ENCODE measurements around the gene NCOA3. TPM values are rescaled to one million over a fixed set of nuclear protein-coding genes. Genes with fewer than 3 reads are reported as not detected.
A peak's percentile ranks its signal among the peaks of the same experiment; 100 is the strongest.
"Not testable (repeated sequence)": the region's sequence is repeated elsewhere in the genome, so short reads cannot be mapped to it uniquely, and the experiment has no call there.

Gene NCOA3
- total RNA-seq, 1 experiment from 2014 or later: 13.7 TPM

- no peak for DNase-seq (ENCODE audit: low read depth)
These were observed 60.2 kb downstream of the NCOA3 start for GRCh38 chr20:47561603-47562583.

- no peak for DNase-seq (ENCODE audit: low read depth)
These were observed 64.6 kb downstream of the NCOA3 start for GRCh38 chr20:47566269-47566668.

GRCh38 chr20:47568019-47568418 lies 66.3 kb downstream of the NCOA3 start:
- peak; percentile 85 for DNase-seq (ENCODE audit: low read depth)

GRCh38 chr20:47568837-47569410 lies 67.2 kb downstream of the NCOA3 start:
- DNase-seq (ENCODE audit: low read depth): no peak

GRCh38 chr20:47571426-47571825 lies 69.7 kb downstream of the NCOA3 start:
- DNase-seq (ENCODE audit: low read depth): no peak

GRCh38 chr20:47572105-47572729 lies 70.5 kb downstream of the NCOA3 start:
- DNase-seq (ENCODE audit: low read depth): no peak

- DNase-seq (ENCODE audit: low read depth): no peak
These were observed 71.9 kb downstream of the NCOA3 start for GRCh38 chr20:47573559-47573958.

- DNase-seq (ENCODE audit: low read depth): no peak
These were observed 73.1 kb downstream of the NCOA3 start for GRCh38 chr20:47574616-47575364.

GRCh38 chr20:47576516-47577033 lies 74.9 kb downstream of the NCOA3 start:
- DNase-seq (ENCODE audit: low read depth): peak; percentile 80

GRCh38 chr20:47577314-47577713 lies 75.6 kb downstream of the NCOA3 start:
- no peak for DNase-seq (ENCODE audit: low read depth)

- DNase-seq (ENCODE audit: low read depth): no peak
These were observed 76.9 kb downstream of the NCOA3 start for GRCh38 chr20:47578543-47578942.

GRCh38 chr20:47580686-47581085 lies 79.0 kb downstream of the NCOA3 start:
- DNase-seq (ENCODE audit: low read depth): not testable (repeated sequence)

- DNase-seq (ENCODE audit: low read depth): no peak
These were observed 79.4 kb downstream of the NCOA3 start for GRCh38 chr20:47581090-47581489.

GRCh38 chr20:47583551-47583950 lies 81.9 kb downstream of the NCOA3 start:
- DNase-seq (ENCODE audit: low read depth): no peak

GRCh38 chr20:47585087-47585747 lies 83.5 kb downstream of the NCOA3 start:
- no peak for DNase-seq (ENCODE audit: low read depth)

- no peak for DNase-seq (ENCODE audit: low read depth)
These were observed 85.1 kb downstream of the NCOA3 start for GRCh38 chr20:47586649-47587294.

- DNase-seq (ENCODE audit: low read depth): no peak
These were observed 86.5 kb downstream of the NCOA3 start for GRCh38 chr20:47588158-47588557.

- no peak for DNase-seq (ENCODE audit: low read depth)
These were observed 89.5 kb downstream of the NCOA3 start for GRCh38 chr20:47591231-47591630.

GRCh38 chr20:47594157-47594556 lies 92.5 kb downstream of the NCOA3 start:
- no peak for DNase-seq (ENCODE audit: low read depth)

GRCh38 chr20:47595138-47595537 lies 93.5 kb downstream of the NCOA3 start:
- not testable (repeated sequence) for DNase-seq (ENCODE audit: low read depth)

Measured in Daoy (cell line).